Fibroblast of lung (primary cell): Measurements from ENCODE around the gene TSPAN11. TPM values are rescaled to one million over a fixed set of nuclear protein-coding genes. Genes with fewer than 3 reads are reported as not detected.

ENCODE experiments used
- DNase-seq, 2 donors: peaks; one replicate each; pipeline versions ENCODE4 v3.0.0 to v3.0.0-alpha.2; 2010; ENCODE audit warnings: low read depth in 2 of 2
- H2AFZ ChIP-seq: 2 replicates; pipeline ENCODE4 v1.5.1; 2012; ENCODE audit warnings: low read length, control low read depth, inconsistent platforms
- H3K27ac ChIP-seq: 2 replicates; pipeline ENCODE4 v1.5.1; 2011; ENCODE audit warnings: low read length, control low read depth; ENCODE audit not compliant: insufficient read depth
- H3K27me3 ChIP-seq: 2 replicates; pipeline ENCODE4 v1.5.1; 2011; ENCODE audit warnings: mild to moderate bottlenecking, low read length; ENCODE audit not compliant: control insufficient read depth, insufficient read depth
- H3K36me3 ChIP-seq: 2 replicates; pipeline ENCODE4 v1.5.1; 2011; ENCODE audit warnings: low read length; ENCODE audit not compliant: control insufficient read depth, insufficient read depth
- H3K4me1 ChIP-seq: 2 replicates; pipeline ENCODE4 v1.5.1; 2011; ENCODE audit warnings: low read length; ENCODE audit not compliant: control insufficient read depth, insufficient read depth; ENCODE audit errors: extremely low read depth
- H3K4me2 ChIP-seq: 2 replicates; pipeline ENCODE4 v1.5.1; 2011; ENCODE audit warnings: low read length, control low read depth; ENCODE audit not compliant: insufficient read depth; ENCODE audit errors: extremely low read depth
- H3K4me3 ChIP-seq, 4 experiments: fragments of 200-600 bp in 1 of 4; sonication (generic) in 1 of 4; replicated peaks in 1 of 4; 2 replicates each; pipeline ENCODE4 v1.5.1; 2011 to 2016; ENCODE audit warnings: low read length in 4 of 4, low read depth in 3 of 4, mild to moderate bottlenecking in 3 of 4, control low read depth in 2 of 4, inconsistent platforms in 1 of 4, mixed read lengths in 1 of 4; ENCODE audit not compliant: insufficient read depth in 1 of 4; ENCODE audit errors: control extremely low read depth in 1 of 4
- H3K79me2 ChIP-seq: 2 replicates; pipeline ENCODE4 v1.5.1; 2012; ENCODE audit warnings: mild to moderate bottlenecking, low read length, inconsistent platforms; ENCODE audit not compliant: control insufficient read depth, insufficient read depth
- H3K9ac ChIP-seq: 2 replicates; pipeline ENCODE4 v1.5.1; 2011; ENCODE audit warnings: mild to moderate bottlenecking, low read length, control low read depth; ENCODE audit not compliant: insufficient read depth
- H3K9me3 ChIP-seq: 2 replicates; pipeline ENCODE4 v1.5.1; 2012; ENCODE audit warnings: low read depth, low read length; ENCODE audit not compliant: control insufficient read depth, insufficient read depth
- H4K20me1 ChIP-seq: 2 replicates; pipeline ENCODE4 v1.5.1; 2011; ENCODE audit warnings: low read length; ENCODE audit not compliant: control insufficient read depth, insufficient read depth; ENCODE audit errors: extremely low read depth
- EZH2 ChIP-seq: IDR thresholded peaks from 2 replicates; pipeline ENCODE4 v1.5.1; 2012; ENCODE audit warnings: low read length, control low read depth, mild to moderate bottlenecking; ENCODE audit errors: missing control alignments
- polyA plus RNA-seq, 2 donors: library from polyadenylated mRNA; depleted of rRNA in 1 of 2; stranded (reverse) in 1 of 2; unstranded in 1 of 2; fragments of >200 nt; gene quantifications; 2 replicates each; pipeline ENCODE4 v1.2.1, GENCODE V29; 2011 to 2012; ENCODE audit warnings: missing spikeins in 1 of 2
- total RNA-seq: library from RNA; depleted of rRNA; stranded (reverse); fragments of >200 nt; gene quantifications from 2 replicates; pipeline ENCODE4 v1.2.1, GENCODE V29; 2014
- TF ChIP-seq, protein P1 (sequence below), 2 donors: IDR thresholded peaks in 1 of 2; conservative IDR thresholded peaks in 1 of 2; 1 replicate in 1 of 2; 2 replicates in 1 of 2; pipeline ENCODE4 v1.5.1; 2011 to 2012; ENCODE audit warnings: low read length in 2 of 2, control low read depth in 1 of 2, inconsistent platforms in 1 of 2, low read depth in 1 of 2, mild to moderate bottlenecking in 1 of 2

The TSPAN11 gene
- total and polyA plus RNA-seq, 2 donors (not counting 1 experiment from before 2014, with no cell fraction given), result 0.02 to 2.6 TPM

DNA sequence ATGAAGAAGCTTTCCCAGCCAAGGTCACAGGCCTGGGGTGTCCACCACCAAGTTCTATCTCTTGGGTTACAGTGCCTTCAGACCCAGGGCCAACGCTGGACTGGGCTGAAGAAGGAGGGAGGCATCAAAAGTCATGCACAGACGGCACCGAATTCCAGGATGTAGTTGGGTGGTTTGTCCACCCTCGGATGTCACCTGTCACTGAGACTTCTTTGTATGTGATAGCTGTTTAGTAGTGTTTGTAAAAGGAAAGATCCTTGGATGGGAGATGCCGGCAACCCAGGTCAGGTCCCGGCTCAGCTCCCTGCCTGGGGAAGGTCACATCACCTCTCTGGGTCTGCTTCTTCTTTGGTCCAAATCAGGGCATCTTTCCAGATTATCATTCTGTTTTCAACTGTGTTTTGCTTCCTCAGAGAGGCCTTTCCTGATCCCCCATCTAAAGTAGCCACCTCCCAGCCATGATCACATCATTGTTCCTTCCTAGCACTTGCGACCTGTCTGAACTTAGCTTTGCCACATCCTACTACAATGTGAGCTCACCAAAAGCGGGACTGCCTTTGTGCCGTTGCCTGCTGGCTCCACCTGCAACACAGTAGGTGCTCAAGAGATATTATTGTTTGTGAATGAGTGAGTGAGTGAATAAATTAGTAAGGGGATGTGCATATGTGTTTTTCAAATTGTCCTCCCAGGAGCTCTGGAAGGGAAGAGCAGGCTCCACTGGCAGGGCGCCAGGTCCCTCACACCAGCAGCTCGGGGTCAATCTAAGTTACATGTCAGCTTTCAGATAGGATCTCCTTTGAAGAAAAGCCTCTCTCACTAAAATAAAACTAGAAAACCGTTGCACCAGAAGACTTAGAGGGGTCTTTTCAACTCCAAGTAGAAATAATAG lies 2.1 kb downstream of the TSPAN11 start:
- Histone ChIP-seq H3K36me3 (no peaks in the 10 kb centered on the region), H3K4me2 (no peak overlapping the region), H3K27me3 (peaks cover 27% of the 10 kb centered on the region), H3K27ac (no peak overlapping the region), H3K4me3 (no peak overlapping the region), H3K79me2 (no peaks in the 10 kb centered on the region), H3K4me1 (no peaks in the 10 kb centered on the region), H3K9me3 (no peaks in the 10 kb centered on the region), H4K20me1 (no peaks in the 10 kb centered on the region), H2AFZ (no peak overlapping the region), H3K9ac (no peak overlapping the region)
- TF ChIP-seq, protein P1, sequence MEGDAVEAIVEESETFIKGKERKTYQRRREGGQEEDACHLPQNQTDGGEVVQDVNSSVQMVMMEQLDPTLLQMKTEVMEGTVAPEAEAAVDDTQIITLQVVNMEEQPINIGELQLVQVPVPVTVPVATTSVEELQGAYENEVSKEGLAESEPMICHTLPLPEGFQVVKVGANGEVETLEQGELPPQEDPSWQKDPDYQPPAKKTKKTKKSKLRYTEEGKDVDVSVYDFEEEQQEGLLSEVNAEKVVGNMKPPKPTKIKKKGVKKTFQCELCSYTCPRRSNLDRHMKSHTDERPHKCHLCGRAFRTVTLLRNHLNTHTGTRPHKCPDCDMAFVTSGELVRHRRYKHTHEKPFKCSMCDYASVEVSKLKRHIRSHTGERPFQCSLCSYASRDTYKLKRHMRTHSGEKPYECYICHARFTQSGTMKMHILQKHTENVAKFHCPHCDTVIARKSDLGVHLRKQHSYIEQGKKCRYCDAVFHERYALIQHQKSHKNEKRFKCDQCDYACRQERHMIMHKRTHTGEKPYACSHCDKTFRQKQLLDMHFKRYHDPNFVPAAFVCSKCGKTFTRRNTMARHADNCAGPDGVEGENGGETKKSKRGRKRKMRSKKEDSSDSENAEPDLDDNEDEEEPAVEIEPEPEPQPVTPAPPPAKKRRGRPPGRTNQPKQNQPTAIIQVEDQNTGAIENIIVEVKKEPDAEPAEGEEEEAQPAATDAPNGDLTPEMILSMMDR (conservative IDR thresholded peaks at IDR 0.05 in 1 of 2, IDR thresholded peaks at IDR 0.05 in 1 of 2; ENCODE audit: low read depth in 1 of 2, low read length in 2 of 2), result no peak
- no peak for TF ChIP-seq EZH2
- no peak for DNase-seq

DNA sequence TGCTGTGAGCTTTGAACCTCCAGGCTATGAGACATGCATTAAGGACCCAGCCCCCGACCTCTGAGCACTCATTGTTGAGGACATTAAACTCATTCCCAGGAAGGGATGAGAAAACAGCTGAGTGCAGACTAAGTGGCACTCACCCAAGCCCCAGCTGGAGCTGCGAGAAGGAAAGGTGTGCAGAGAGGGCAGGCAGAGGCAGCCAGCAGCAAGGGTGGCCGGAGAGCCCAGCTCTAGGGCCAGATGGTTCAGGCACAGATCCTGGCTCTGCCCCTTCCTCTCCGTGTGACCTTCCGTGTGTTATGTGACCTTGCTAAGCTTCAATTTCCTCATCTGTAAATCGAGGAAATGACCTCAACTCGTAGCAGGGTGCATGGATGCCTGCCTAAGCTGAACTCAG lies 3.7 kb downstream of the TSPAN11 start:
- Histone ChIP-seq H3K36me3 (no peaks in the 10 kb centered on the region), H3K9me3 (no peaks in the 10 kb centered on the region), H3K4me1 (no peaks in the 10 kb centered on the region), H3K27me3 (peaks cover 26% of the 10 kb centered on the region), H3K79me2 (no peaks in the 10 kb centered on the region), H3K9ac (no peak overlapping the region), H3K4me3 (no peak overlapping the region), H2AFZ (no peak overlapping the region), H3K4me2 (no peak overlapping the region), H3K27ac (no peak overlapping the region), H4K20me1 (no peaks in the 10 kb centered on the region)
- TF ChIP-seq, protein P1 (conservative IDR thresholded peaks at IDR 0.05 in 1 of 2, IDR thresholded peaks at IDR 0.05 in 1 of 2; ENCODE audit: low read depth in 1 of 2, low read length in 2 of 2), result no peak
- TF ChIP-seq EZH2, result no peak
- DNase-seq, result no peak

DNA sequence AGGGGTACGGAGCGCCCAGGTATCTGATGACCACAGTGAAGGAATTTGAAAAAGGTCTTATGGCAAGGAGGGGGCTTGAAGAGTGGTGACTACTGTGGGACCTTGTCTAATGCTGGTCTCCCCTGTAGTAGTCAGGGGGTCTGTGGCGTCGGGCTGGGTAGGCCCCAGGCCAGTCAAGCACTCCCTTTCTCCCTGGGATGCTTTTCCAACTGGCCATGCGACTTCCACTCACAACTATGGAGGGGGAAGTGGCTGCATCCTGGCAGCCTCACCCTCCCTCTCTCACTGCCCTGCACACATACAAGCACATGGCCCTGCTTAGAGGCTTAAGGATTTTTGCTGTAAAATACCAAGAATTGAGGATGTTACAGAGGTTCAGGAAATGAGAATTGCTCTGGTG lies 4.1 kb downstream of the TSPAN11 start:
- TF ChIP-seq, protein P1 (conservative IDR thresholded peaks at IDR 0.05 in 1 of 2, IDR thresholded peaks at IDR 0.05 in 1 of 2; ENCODE audit: low read depth in 1 of 2, low read length in 2 of 2), result no peak
- TF ChIP-seq EZH2, result no peak
- Histone ChIP-seq H4K20me1 (no peaks in the 10 kb centered on the region), H3K27me3 (peaks cover 22% of the 10 kb centered on the region), H3K9ac (no peak overlapping the region), H3K9me3 (no peaks in the 10 kb centered on the region), H2AFZ (no peak overlapping the region), H3K27ac (no peak overlapping the region), H3K4me1 (no peaks in the 10 kb centered on the region), H3K79me2 (no peaks in the 10 kb centered on the region), H3K36me3 (no peaks in the 10 kb centered on the region), H3K4me2 (no peak overlapping the region), H3K4me3 (no peak overlapping the region)
- no peak for DNase-seq
